GM19025 (cell line): ENCODE data around the gene HMGN1.
"Not testable (repeated sequence)": the region's sequence is repeated elsewhere in the genome, so short reads cannot be mapped to it uniquely, and the experiment has no call there.

ENCODE experiments used
- ATAC-seq: cut with Tn5 transposase; IDR thresholded peaks from one replicate; pipeline ENCODE4 v1.9.1; 2021; ENCODE audit warnings: mild to moderate bottlenecking, low read depth, moderate library complexity; ENCODE audit not compliant: unreplicated experiment

HMGN1 gene

GRCh38 chr21:39348355-39349210, at the start of gene HMGN1:
TSS of gene HMGN1 (minus strand) at chr21:39349088. CDS start at chr21:39348917, 171 bp downstream.
- peak; percentile 50 for ATAC-seq

- ATAC-seq, result no peak
Measured at GRCh38 chr21:39397646-39398385, 48.9 kb upstream of the HMGN1 start.

- no peak for ATAC-seq
Measured at GRCh38 chr21:39392981-39393380, 44.1 kb upstream of the HMGN1 start.

GRCh38 chr21:39390212-39390765, 41.4 kb upstream of the HMGN1 start:
- no peak for ATAC-seq

GRCh38 chr21:39388811-39389155, 39.9 kb upstream of the HMGN1 start:
- ATAC-seq, result no peak

GRCh38 chr21:39388038-39388810, 39.3 kb upstream of the HMGN1 start:
- ATAC-seq, result peak; percentile 72

GRCh38 chr21:39387461-39388037, 38.7 kb upstream of the HMGN1 start:
- ATAC-seq, result peak; percentile 35

GRCh38 chr21:39386899-39387298, 38.0 kb upstream of the HMGN1 start:
- no peak for ATAC-seq

- ATAC-seq, result peak; percentile 1
Measured at GRCh38 chr21:39386194-39386593, 37.3 kb upstream of the HMGN1 start.

GRCh38 chr21:39385299-39386145, 36.6 kb upstream of the HMGN1 start:
- ATAC-seq, result peak; percentile 54

- no peak for ATAC-seq
Measured at GRCh38 chr21:39384674-39385298, 35.9 kb upstream of the HMGN1 start.

GRCh38 chr21:39382096-39382495, 33.2 kb upstream of the HMGN1 start:
- ATAC-seq, result not testable (repeated sequence)

- no peak for ATAC-seq
Measured at GRCh38 chr21:39381009-39381408, 32.1 kb upstream of the HMGN1 start.

GRCh38 chr21:39379986-39380891, 31.4 kb upstream of the HMGN1 start:
- ATAC-seq, result peak; percentile 97

GRCh38 chr21:39377444-39378050, 28.7 kb upstream of the HMGN1 start:
- no peak for ATAC-seq

- ATAC-seq, result no peak
Measured at GRCh38 chr21:39375446-39375845, 26.6 kb upstream of the HMGN1 start.

- no peak for ATAC-seq
Measured at GRCh38 chr21:39374046-39374445, 25.2 kb upstream of the HMGN1 start.

- ATAC-seq, result no peak
Measured at GRCh38 chr21:39373634-39374033, 24.7 kb upstream of the HMGN1 start.
